NT2/D1 (cell line): Measurements from ENCODE around the gene LDLRAD4.

Source experiments
- YY1 ChIP-seq: IDR thresholded peaks from 2 replicates; pipeline ENCODE4 v1.6.1; 2011; ENCODE audit not compliant: insufficient read length, insufficient read depth
- ZNF274 ChIP-seq: IDR thresholded peaks from 2 replicates; pipeline ENCODE4 v1.6.1; 2011; ENCODE audit warnings: mild to moderate bottlenecking, low read depth, low read length

DNA sequence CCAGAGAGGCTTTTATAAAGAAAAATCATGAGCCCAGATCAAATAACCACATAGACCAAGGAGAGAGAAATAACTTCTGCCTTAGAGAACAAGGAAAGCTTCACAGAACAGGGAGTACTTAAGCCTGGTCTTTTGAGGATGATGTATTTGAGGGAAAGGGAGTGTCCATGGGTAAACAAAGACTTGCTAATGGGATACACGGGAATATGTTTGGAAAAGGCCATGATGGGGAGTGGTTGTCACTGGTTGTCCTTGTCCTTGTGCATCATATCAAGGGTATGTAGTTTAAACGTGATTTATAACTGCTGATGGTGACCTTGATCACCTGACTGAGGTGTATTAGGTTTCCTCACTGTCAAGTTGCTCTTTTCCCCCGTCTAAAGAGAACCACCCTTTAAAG is 337.9 kb downstream of the LDLRAD4 start:
- TF ChIP-seq ZNF274 = no peak
- TF ChIP-seq YY1 = no peak
